Prostate gland (tissue), 2 donors: Measurements from ENCODE around the gene ARHGAP4. TPM values are rescaled to one million over a fixed set of nuclear protein-coding genes. Genes with fewer than 3 reads are reported as not detected.

ENCODE experiments used
- DNase-seq: peaks from one replicate; pipeline ENCODE4 v3.0.0-alpha.2; 2019; ENCODE audit warnings: low spot score
- H3K27ac ChIP-seq, 2 donors: fragments of 200-600 bp; sonication (generic); 2 replicates each; pipeline ENCODE4 v1.5.1; 2017 to 2019
- H3K27me3 ChIP-seq: fragments of 200-600 bp; sonication (generic); replicated peaks from 2 replicates; pipeline ENCODE4 v1.5.1; 2019; ENCODE audit not compliant: insufficient read depth
- H3K36me3 ChIP-seq, 2 donors: fragments of 200-600 bp; sonication (generic); 1 replicate in 1 of 2; 2 replicates in 1 of 2; pipeline versions ENCODE4 v1.5.1 to v1.8.1; 2017 to 2019
- H3K4me1 ChIP-seq: fragments of 200-600 bp; sonication (generic); replicated peaks from 2 replicates; pipeline ENCODE4 v1.5.1; 2019
- H3K4me3 ChIP-seq, 2 donors: fragments of 200-600 bp; sonication (generic); 2 replicates each; pipeline ENCODE4 v1.5.1; 2017 to 2019
- H3K9me3 ChIP-seq: fragments of 200-600 bp; sonication (generic); 2 replicates; pipeline ENCODE4 v1.5.1; 2017
- POLR2A ChIP-seq: fragments of 450-650 bp; IDR thresholded peaks from one replicate; pipeline ENCODE4 v1.6.1; 2016; ENCODE audit warnings: antibody characterized with exemption, mild to moderate bottlenecking
- POLR2AphosphoS5 ChIP-seq: sonication (generic); formaldehyde crosslinking; IDR thresholded peaks from one replicate; pipeline ENCODE4 v1.6.1; 2017; ENCODE audit warnings: antibody characterized with exemption
- WGBS: methylation state at CpG from one replicate; pipeline ENCODE4 v1.1.5; 2018; 5-methylcytosine and 5-hydroxymethylcytosine counted together
- intact Hi-C: fragments of 100-400 bp; cut with DNase I; formaldehyde crosslinking; loops from one replicate; pipeline ENCODE4 v1.14.2; 2022
- total RNA-seq, 2 donors: library from RNA; depleted of rRNA; stranded (reverse); fragments of >200 nt; gene quantifications; one replicate each; pipeline ENCODE4 v1.1.0, GENCODE V29; 2016
- TF ChIP-seq, protein P1 (sequence below), 4 experiments: fragments of 200-600 bp in 2 of 4; fragments of 450-650 bp in 2 of 4; sonication (generic) in 2 of 4; IDR thresholded peaks; 1 replicate in 3 of 4; 2 replicates in 1 of 4; pipeline ENCODE4 v1.5.1; 2016 to 2019; ENCODE audit warnings: antibody characterized with exemption in 4 of 4, mild to moderate bottlenecking in 2 of 4, moderate library complexity in 2 of 4

The ARHGAP4 gene
- total RNA-seq, 2 donors from 2014 or later: 11.9 to 41.1 TPM

DNA sequence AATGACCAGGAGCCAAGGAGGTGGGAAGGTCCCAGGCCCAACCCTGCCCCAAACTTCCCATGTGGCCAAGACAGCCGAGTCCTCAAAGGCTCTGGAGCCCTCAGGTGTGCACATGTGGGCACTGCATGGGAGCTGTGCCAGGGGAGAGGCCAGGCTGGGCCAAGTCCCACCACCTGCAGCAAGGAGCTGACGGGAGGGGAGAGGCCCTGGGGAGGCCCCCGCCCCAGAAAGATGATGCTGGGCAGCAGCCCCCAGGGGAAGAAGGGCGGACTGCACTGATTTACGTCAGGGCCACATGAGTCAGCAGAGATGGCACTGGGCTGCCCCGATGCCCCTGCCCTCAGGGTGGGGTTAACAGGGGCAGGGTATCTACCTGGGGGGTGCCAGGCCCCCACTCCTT, 41.5 kb downstream of the ARHGAP4 start:
- H3K4me1 ChIP-seq: no peaks in the 10 kb centered on the region
- no peak overlapping the region for H3K4me3 ChIP-seq

DNA sequence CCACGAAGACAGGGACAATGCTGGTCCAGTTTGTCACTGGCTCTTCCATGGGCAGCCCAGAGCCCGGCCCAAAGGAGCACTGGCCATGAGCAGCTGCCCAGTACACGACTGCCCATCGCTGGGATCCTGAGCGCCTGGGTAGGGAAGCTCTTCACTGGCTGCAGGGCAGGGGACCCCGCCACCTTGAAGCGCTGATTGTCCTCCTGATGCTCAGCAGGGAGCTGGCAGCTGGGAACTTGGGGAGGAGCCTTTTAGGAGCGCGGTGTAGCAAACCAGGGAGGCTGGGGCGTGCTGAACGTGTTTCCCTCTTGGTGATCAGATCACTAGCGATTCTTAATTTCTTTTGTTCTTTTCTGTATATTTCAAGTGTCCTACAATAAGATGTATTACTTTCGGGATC, 41.9 kb downstream of the ARHGAP4 start:
- H3K27me3 ChIP-seq: peaks cover 2% of the 10 kb centered on the region
- 47% methylated on average over 10 of the region's 13 CpGs for WGBS
- no peak for DNase-seq

More for the DNA sequence above, 41.5 kb downstream of the ARHGAP4 start:
- Histone ChIP-seq H3K9me3 (no peaks in the 10 kb centered on the region), H3K27me3 (peaks cover 2% of the 10 kb centered on the region), H3K36me3 (no peaks in the 10 kb centered on the region), H3K27ac (no peak overlapping the region)
- TF ChIP-seq POLR2AphosphoS5 (no peak), POLR2A (no peak)
- TF ChIP-seq, protein P1, sequence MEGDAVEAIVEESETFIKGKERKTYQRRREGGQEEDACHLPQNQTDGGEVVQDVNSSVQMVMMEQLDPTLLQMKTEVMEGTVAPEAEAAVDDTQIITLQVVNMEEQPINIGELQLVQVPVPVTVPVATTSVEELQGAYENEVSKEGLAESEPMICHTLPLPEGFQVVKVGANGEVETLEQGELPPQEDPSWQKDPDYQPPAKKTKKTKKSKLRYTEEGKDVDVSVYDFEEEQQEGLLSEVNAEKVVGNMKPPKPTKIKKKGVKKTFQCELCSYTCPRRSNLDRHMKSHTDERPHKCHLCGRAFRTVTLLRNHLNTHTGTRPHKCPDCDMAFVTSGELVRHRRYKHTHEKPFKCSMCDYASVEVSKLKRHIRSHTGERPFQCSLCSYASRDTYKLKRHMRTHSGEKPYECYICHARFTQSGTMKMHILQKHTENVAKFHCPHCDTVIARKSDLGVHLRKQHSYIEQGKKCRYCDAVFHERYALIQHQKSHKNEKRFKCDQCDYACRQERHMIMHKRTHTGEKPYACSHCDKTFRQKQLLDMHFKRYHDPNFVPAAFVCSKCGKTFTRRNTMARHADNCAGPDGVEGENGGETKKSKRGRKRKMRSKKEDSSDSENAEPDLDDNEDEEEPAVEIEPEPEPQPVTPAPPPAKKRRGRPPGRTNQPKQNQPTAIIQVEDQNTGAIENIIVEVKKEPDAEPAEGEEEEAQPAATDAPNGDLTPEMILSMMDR (IDR thresholded peaks at IDR 0.05): no peak
- intact Hi-C loops: no loop called here
- no peak for DNase-seq
- 30% methylated on average over 6 of the region's 6 CpGs for WGBS

DNA sequence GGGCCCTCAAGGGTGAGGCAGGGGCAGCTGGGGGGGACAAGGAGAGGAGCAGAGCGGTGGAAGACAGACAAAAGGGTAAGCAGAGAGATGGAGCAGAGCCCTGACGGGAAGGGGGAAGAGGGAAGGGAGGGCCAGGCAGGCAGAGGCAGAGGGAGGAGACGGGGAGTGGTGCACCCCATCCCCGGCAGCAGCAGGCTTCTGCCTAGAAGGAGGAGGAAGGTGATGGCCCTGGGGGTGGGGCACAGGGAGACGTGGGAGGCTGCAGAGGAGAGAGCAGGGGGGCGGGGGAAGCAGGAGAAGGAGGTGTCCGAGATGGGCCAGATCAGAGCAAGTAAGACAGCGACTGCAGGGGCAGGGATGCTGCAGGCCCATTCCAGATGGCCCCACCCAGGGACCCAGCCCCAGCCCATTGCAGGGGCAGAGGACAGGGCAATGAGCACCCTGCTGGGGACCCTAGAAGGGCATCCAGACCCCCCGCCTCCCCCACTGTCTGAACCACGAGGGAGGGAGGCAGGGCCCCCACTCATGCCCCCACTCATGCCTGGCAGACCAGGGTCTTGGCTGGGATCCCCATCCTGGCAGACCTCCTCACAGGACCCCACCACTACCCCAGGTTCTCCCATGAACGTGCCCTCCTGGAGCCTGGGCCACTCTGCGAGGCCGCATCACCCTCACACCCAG, 42.8 kb downstream of the ARHGAP4 start:
- intact Hi-C loops: no loop called here
- H3K36me3 ChIP-seq: no peaks in the 10 kb centered on the region
- TF ChIP-seq, protein P1 (IDR thresholded peaks at IDR 0.05): no peak
- TF ChIP-seq POLR2AphosphoS5 (no peak), POLR2A (no peak)
- H3K27ac ChIP-seq: no peak overlapping the region
- 37% methylated on average over 12 of the region's 13 CpGs for whole genome bisulfite sequencing
- peaks cover 2% of the 10 kb centered on the region for H3K27me3 ChIP-seq
- no peaks in the 10 kb centered on the region for H3K9me3 ChIP-seq
- H3K4me3 ChIP-seq: no peak overlapping the region
- no peak for DNase-seq
- no peaks in the 10 kb centered on the region for H3K4me1 ChIP-seq

More for the DNA sequence above, 41.9 kb downstream of the ARHGAP4 start:
- Histone ChIP-seq H3K4me3 (no peak overlapping the region), H3K4me1 (no peaks in the 10 kb centered on the region), H3K27ac (no peak overlapping the region), H3K36me3 (no peaks in the 10 kb centered on the region), H3K9me3 (no peaks in the 10 kb centered on the region)
- intact Hi-C loops: no loop called here
- no peak for TF ChIP-seq POLR2A
- TF ChIP-seq, protein P1 (IDR thresholded peaks at IDR 0.05): no peak
- no peak for TF ChIP-seq POLR2AphosphoS5

DNA sequence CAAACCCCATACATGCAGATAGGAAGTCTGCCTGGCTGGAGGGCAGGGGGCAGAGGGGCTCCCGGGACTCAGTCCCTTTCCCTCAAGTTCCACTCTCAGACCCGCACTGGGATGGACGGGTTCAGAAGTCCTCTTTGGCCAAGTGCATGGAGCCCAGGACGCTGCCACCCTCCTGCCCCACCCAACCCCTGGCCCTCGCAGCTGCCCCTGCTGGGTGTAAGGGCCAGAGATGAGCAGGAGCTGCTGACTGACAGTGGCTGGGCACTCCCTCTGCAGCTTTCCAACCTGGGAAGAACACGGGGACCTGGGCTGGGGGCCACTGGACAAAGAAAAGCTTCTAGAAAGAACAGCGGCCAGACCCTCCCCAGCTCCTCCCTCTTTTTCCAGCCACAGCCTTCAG, 43.5 kb downstream of the ARHGAP4 start:
- Histone ChIP-seq H3K9me3 (no peaks in the 10 kb centered on the region), H3K36me3 (no peaks in the 10 kb centered on the region), H3K4me1 (no peaks in the 10 kb centered on the region), H3K27me3 (peaks cover 2% of the 10 kb centered on the region), H3K27ac (no peak overlapping the region), H3K4me3 (no peak overlapping the region)
- 62% methylated on average over 4 of the region's 7 CpGs for WGBS
- TF ChIP-seq, protein P1 (IDR thresholded peaks at IDR 0.05): no peak
- TF ChIP-seq POLR2A: no peak
- TF ChIP-seq POLR2AphosphoS5: no peak
- intact Hi-C loops: no loop called here
- no peak for DNase-seq

DNA sequence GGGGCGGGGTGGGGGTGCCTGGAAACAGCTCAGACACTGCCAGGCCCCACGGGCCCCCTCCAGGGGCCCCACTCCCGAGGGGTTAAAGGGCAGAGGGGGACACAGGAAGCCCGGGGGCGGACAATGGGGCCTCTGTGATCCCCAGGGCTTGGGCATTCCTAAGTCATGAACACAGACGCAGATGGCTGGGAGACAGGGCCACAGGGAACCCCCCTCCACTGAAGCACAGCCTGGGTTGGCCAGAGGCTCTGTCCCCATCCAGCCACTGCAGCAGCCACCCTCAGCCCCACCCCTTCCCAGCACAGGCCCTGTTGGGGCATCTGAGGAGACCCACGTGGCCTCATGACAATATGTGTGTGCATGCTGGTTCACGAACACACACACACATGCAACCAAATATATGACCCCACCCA, 44.0 kb downstream of the ARHGAP4 start:
- H3K27ac ChIP-seq: no peak overlapping the region
- H3K36me3 ChIP-seq: no peaks in the 10 kb centered on the region
- H3K9me3 ChIP-seq: no peaks in the 10 kb centered on the region
- TF ChIP-seq, protein P1 (IDR thresholded peaks at IDR 0.05): no peak
- TF ChIP-seq POLR2A: no peak
- TF ChIP-seq POLR2AphosphoS5: no peak
- H3K27me3 ChIP-seq: peaks cover 2% of the 10 kb centered on the region
- no peaks in the 10 kb centered on the region for H3K4me1 ChIP-seq
- H3K4me3 ChIP-seq: no peak overlapping the region
- no peak for DNase-seq
- WGBS: 52% methylated on average over 4 of the region's 8 CpGs
- intact Hi-C loops: no loop called here
